ENCODE results near the gene TTC7B.

TTC7B gene

GRCh38 chr14:90617961-90618360 lies 198.3 kb downstream of the TTC7B start:
- DNase-seq (ENCODE audit: low read depth): no peak

DNA sequence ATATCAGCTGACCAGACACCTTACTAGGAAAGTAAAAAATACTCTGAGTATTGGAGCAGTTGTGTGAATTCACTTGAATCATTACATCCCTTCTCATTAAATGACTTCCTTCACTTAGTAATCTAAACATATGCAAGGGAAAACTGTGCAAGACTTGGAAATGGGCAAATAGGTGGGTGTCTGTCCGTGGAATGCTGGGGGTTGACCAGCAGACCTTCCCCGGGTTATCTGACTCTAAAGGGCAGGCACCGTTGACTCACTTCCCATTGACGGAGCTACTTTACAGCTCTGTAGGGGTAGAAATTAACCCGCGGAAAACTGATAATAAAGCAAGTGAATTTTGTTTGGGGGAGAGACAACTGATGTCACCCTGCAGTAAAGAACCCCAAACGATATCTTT lies 199.3 kb downstream of the TTC7B start:
- no peak for DNase-seq (ENCODE audit: low read depth)

GRCh38 chr14:90616313-90616712 lies 199.9 kb downstream of the TTC7B start:
- no peak for DNase-seq (ENCODE audit: low read depth)

DNA sequence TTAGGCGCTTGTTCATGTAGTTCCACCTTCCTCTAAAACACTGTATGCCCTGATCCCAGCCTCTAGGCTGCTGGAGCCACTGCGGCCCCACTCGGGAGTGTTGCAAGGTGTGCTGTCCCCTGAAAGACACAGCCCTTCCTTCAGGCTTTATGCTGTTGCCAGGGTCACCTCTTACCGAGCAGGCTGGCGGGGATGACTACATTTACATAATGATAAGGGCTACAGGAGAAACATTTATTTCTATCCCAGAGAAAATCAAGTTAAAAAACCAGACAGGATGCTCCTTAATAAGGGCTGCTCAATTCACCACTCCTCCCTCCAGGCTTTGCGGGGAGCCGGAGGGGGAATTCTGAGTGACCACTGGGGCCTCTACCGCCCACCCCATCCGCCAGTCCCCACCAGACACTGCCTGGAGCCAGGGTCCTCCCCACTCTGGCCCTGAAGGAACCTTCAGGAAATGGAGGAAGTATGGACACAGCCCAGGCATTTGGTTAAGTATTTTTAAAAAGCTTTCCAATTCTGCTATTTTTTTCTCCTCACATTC lies 200.6 kb downstream of the TTC7B start:
- DNase-seq (ENCODE audit: low read depth): no peak

DNA sequence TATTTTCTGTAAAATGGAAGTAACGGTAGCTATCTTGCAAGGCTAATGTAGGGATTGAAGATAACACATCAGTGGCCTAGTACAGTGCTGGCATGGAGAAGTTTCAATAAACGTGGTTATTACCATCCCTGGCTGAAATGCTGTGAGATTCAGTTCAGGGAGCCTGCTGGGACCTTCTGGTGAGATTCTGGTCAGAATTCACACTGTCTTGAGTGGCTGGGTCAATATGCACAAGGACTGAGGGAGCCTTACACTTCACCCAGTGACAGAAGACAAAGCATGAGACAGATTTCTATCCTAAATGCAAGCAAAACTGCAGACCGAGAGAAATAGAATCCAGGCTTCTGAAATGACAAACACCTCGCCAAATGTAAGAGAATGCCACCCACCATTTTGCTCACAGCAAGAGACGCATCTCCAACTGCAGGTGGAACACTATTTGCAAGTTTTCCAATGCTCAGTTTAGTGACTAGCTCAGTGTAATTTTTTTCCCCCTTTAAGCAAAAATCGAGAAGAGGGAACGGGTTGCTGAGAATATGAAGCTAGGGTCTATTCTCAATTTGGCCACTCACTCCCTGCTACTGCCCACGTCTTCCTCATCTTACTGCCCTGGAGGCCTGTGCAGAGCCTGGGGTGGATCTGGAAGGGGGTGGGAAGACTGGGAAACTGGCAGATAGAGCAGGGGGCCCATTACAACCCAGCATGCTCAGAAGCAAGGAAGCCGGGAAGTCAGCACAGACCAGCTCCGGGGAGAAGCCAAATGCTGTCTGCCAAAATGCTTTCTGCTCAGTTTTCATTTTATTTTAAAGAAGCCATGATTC lies 201.3 kb downstream of the TTC7B start:
- DNase-seq (ENCODE audit: low read depth): no peak

DNA sequence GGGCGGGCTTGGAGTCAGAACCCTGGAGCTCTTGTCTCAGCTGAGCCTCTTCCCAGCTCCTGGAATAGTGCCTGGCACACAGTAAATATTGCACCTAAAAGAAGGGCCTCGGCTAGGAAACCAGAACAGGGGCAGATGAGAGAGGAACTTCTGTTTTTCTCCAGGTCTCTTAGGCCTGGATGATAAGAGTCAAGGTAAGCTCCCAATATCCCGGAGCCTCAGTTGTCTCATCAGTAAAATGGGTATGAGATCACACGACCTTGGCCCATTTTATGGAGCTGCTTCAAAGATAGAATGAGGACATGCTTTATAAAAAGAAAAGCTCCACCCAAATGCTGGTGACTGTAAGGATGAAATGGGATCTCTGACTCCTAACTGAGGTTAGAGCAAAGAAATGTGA lies 202.2 kb downstream of the TTC7B start:
- no peak for DNase-seq (ENCODE audit: low read depth)

DNA sequence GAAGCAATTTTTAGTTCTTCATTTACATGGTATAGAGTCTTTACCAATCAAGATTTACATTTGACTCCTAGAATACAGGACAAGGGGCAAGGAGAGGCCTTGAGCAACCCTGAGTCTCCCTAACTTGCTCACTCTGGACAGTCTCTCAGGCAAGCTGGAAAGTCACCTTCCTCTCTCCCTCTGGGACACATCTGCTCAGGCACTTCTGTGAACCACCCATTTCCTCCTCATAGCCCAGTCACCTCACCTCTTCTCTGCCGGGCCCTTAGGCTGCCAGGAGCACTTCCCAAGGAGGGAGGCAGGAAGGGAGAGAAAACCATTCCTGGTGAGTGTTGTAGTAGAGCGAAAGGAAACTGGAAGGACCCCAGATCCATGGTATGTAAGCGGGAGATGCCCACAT lies 202.8 kb downstream of the TTC7B start:
- no peak for DNase-seq (ENCODE audit: low read depth)

- no peak for DNase-seq (ENCODE audit: low read depth)
Measured at GRCh38 chr14:90612801-90613200, 203.4 kb downstream of the TTC7B start.

DNA sequence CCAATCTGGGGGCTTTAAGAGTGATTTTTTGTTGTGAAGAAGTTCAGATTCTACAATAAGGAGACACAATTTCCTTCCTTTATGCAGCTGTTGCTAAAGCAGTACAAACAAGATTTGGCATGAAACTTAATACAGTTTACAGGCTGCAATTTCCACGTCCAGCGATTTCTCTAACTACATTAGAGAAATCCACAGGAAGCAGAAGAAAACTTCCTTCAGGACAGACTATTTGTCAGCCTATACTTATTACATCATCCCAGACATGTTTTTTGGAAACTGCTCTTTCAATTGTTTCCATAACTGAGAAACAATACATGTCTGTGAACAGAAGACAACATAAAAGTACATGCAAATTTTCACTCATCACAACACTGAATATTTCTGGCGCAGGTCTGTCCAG lies 204.3 kb downstream of the TTC7B start:
- DNase-seq (ENCODE audit: low read depth): no peak

DNA sequence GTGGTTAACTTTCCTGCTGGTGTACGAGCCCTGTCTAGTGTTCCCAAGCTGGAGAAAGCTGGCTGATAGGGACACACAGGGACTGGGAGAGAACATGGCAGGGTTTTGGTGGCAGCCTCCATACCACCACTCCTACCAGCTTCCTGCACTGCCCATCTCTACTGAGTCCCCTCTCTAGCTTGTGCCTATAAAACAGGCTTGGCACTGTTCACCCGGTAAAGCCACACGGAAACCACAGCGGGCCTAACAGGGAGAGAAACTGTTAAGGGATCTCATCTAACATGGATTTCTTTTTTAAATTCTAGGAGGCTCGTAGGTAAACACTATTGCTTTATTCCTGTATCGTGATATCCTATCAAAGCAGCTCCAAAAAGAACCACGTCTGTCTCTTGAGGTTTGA lies 204.7 kb downstream of the TTC7B start:
- DNase-seq (ENCODE audit: low read depth): no peak

GRCh38 chr14:90610346-90611040 lies 205.7 kb downstream of the TTC7B start:
- DNase-seq (ENCODE audit: low read depth): no peak

DNA sequence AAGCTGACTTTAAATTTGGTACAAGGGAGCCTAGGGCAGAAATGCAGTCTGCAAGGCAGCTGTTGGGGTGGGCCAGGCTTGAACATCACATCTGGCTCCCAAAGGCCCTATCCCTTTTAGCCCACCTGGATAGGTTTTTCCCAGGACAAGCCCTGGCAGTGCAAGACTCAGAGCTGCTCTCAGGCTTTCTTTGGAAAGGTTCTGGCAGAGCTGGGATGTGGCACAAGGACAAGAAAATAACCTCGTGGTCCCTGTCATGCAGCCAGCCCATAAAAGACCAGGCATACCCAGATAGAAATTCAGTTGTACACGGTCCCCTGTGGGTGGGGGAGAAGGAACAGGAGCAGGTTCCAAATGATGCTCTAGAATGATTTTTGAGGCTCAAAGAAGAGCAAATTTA lies 206.9 kb downstream of the TTC7B start:
- DNase-seq (ENCODE audit: low read depth): no peak

DNA sequence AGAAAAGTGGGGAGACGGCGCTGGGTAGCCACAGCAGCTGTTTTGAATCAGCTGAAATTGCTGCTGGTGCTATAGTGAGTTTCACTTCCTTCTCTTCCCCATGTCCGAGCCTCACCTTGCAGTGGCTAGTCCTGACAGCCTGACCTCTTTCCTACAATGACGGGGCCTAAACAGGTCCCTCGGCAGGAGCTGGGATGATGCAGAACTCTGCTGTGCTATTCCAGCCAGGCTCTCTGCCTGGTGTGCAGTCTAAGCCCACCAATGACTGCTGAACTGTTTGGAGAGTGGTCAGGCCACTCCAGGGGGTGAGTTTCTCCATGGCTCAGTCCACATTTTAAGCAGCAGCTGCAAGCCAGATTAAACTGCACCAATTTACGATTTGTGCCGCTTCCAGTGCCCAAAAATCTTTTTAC lies 207.3 kb downstream of the TTC7B start:
- no peak for DNase-seq (ENCODE audit: low read depth)

GRCh38 chr14:90608281-90608680 lies 207.9 kb downstream of the TTC7B start:
- no peak for DNase-seq (ENCODE audit: low read depth)

DNA sequence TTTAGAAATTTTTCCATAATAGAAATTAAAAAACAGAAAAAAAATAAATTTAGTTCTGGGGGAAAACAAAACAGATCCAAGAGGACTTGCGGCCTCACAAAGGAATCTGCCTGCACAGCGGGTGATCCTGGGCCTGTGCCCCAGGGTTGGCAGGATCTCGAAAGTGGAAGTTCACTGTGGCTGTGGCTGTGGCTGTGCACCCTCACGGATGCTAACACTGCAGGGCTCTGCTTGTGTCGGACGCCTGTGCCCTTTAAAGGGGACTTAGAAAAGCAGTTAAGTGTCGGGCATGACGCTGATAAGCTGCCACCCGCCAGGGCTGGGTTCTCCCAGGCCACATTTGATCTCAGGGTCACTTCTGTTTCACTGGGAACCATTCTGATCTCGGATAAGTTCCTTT lies 209.1 kb downstream of the TTC7B start:
- no peak for DNase-seq (ENCODE audit: low read depth)

DNA sequence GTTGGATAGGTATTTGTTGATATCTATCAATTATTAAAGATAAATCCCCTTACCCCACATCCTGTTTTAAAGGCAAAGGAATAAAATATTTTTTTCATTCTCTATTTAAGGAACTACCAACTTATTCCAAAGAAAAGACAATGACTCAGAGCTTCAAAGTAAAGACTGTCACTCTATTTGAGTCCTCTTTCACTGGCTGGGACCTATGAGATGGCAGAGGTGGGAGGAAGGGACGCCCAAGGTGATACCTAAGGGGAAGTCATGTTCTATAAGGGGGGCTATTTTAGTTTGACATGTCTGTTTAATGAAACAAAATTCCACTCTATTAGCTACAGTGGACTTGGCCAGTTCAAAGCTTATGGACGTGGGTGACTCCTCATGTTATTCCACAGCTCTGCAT lies 209.8 kb downstream of the TTC7B start:
- DNase-seq (ENCODE audit: low read depth): no peak

DNA sequence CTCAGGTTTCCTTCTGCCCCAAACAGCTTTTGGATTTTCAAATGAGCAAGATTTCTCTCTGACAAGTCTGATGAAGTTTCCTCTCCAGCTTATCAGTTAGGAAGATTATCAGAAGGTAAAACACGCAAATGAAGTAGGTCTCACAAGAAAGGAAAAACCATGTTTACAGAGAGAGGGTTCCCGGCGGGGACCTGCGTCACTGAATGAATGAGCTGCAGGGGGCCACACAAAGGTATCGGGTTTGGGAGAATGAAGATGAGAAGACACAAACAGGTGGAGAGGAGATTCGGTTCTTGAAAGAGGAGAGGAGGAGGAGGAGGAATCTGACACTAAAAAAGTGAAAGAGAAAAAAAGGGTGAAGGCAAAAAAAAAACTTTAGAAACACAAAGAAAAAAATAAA lies 210.8 kb downstream of the TTC7B start:
- no peak for DNase-seq (ENCODE audit: low read depth)

DNA sequence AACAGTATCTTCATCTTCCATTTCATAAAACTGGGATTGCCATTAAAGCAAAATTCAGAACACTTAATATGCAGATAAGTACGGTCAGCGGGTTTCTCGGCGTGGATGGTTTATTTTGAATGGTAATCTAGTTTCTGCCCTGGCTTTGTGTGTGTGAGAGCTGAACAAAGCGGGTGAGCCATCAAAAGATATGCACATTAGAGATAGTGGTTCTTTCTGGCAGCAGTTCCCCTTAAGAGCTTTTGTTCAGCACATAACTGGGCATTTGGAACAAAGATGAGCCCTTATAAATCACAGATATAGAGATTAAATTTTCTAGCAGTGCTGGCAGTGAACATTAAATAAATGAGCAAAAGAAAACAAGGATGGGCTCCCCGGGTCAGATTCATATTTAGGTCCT lies 211.9 kb downstream of the TTC7B start:
- DNase-seq (ENCODE audit: low read depth): no peak

DNA sequence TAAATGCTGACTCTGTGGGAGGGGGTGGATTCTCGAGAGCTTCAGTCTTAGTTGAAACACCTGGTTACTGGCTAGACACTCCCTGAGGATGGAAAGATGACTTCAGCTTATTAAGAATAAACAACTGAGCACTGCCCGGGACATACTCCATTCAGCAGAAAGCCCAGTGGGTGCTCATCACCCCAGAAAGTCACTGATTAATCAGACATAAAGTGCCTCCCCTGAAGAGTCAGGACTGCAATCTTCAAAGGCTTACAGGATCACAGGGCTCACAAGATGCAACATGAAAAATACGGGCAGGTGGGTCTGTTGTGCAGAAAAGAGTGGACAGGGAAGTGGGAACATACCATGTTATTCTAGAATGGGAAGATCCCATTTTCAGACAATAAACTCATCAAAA lies 212.4 kb downstream of the TTC7B start:
- DNase-seq (ENCODE audit: low read depth): no peak

GRCh38 chr14:90603336-90603735 lies 212.9 kb downstream of the TTC7B start:
- DNase-seq (ENCODE audit: low read depth): no peak

- DNase-seq (ENCODE audit: low read depth): no peak
Measured at GRCh38 chr14:90602088-90602687, 214.0 kb downstream of the TTC7B start.

GRCh38 chr14:90601563-90601962 lies 214.7 kb downstream of the TTC7B start:
- DNase-seq (ENCODE audit: low read depth): no peak

- DNase-seq (ENCODE audit: low read depth): no peak
Measured at GRCh38 chr14:90600619-90601018, 215.6 kb downstream of the TTC7B start.

Measured in T-helper 22 cell (primary cell).